ENCODE data around the gene TBC1D21. TPM values are rescaled to one million over a fixed set of nuclear protein-coding genes. Genes with fewer than 3 reads are reported as not detected.

TBC1D21 gene
- total RNA-seq, 1 experiment from 2014 or later, result not detected

DNA sequence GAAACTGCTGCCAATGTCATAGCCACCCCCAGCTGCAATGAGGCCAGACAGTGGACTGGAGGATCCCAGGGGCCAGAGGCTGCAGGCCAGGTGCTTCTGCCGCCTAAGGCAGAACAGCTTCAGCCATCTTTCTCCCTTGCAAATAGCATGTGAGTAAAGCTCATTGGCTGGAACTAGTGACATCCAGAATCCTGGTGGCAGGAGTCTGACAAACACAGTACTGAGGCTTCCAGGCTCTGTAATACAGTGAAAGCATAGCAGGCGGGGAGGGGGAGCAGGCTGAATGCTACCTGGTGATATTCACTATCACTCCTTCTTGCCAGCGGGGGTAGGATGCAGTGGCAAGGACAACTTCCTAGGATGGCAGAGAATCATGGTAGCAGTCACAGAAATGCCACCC lies 36.5 kb upstream of the TBC1D21 start:
- Mint-ChIP-seq H3K9me3 (no peaks in the 10 kb centered on the region), H3K36me3 (ENCODE audit: insufficient read depth in 1 of 3, low read depth in 3 of 3) (no peaks in the 10 kb centered on the region), H3K4me3 (no peak overlapping the region), H3K27me3 (ENCODE audit: low read depth) (peaks cover 27% of the 10 kb centered on the region), H3K4me1 (peaks cover 7 to 9% of the 10 kb centered on the region in 2 experiments), H3K27ac (no peak overlapping the region)
- H4K5ac ChIP-seq (ENCODE audit: insufficient read length, low read depth, low read length), result no peak overlapping the region
- H3T11ph ChIP-seq (ENCODE audit: low read length), result no peak overlapping the region
- no peak overlapping the region for H3K23ac ChIP-seq (ENCODE audit: insufficient read length, low read depth, low read length)
- no peak overlapping the region for H4K8ac ChIP-seq (replicated peaks; ENCODE audit: insufficient read length, low read depth, low read length)
- H3K56ac ChIP-seq (ENCODE audit: insufficient read length, low read depth, low read length), result no peak overlapping the region
- H2BK15ac ChIP-seq (ENCODE audit: low read depth, low read length), result no peak overlapping the region
- no peak overlapping the region for H3K14ac ChIP-seq (ENCODE audit: insufficient read depth, low read length)
- WGBS (ENCODE audit: extremely low coverage, insufficient read length, low lambda C conversion rate), result no CpG with 5 or more reads among the region's 3 CpGs
- H3K23me2 ChIP-seq (ENCODE audit: insufficient read length, low read depth, low read length, poor library complexity, severe bottlenecking), result no peaks in the 10 kb centered on the region
- no peak overlapping the region for H3K4ac ChIP-seq (ENCODE audit: low read depth, low read length)
- no peak overlapping the region for H2BK120ac ChIP-seq (ENCODE audit: low read depth, low read length, poor library complexity, severe bottlenecking)
- no peaks in the 10 kb centered on the region for H3K79me2 ChIP-seq (ENCODE audit: insufficient read depth, low read length)
- H3K9me3 ChIP-seq (ENCODE audit: control insufficient read depth, low read depth, low read length), result no peaks in the 10 kb centered on the region
- H3K4me1 ChIP-seq (ENCODE audit: insufficient read depth, low read length), result no peaks in the 10 kb centered on the region
- H2AK5ac ChIP-seq (ENCODE audit: insufficient read length, low read length), result no peak overlapping the region
- no peaks in the 10 kb centered on the region for H3K27me3 ChIP-seq (ENCODE audit: insufficient read depth, low read length)
- TF ChIP-seq, protein P1, sequence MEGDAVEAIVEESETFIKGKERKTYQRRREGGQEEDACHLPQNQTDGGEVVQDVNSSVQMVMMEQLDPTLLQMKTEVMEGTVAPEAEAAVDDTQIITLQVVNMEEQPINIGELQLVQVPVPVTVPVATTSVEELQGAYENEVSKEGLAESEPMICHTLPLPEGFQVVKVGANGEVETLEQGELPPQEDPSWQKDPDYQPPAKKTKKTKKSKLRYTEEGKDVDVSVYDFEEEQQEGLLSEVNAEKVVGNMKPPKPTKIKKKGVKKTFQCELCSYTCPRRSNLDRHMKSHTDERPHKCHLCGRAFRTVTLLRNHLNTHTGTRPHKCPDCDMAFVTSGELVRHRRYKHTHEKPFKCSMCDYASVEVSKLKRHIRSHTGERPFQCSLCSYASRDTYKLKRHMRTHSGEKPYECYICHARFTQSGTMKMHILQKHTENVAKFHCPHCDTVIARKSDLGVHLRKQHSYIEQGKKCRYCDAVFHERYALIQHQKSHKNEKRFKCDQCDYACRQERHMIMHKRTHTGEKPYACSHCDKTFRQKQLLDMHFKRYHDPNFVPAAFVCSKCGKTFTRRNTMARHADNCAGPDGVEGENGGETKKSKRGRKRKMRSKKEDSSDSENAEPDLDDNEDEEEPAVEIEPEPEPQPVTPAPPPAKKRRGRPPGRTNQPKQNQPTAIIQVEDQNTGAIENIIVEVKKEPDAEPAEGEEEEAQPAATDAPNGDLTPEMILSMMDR (conservative IDR thresholded peaks at IDR 0.05), result no peak
- H4K20me1 ChIP-seq (ENCODE audit: control insufficient read depth, insufficient read depth, insufficient read length), result peaks cover 2% of the 10 kb centered on the region
- no peak overlapping the region for H3K27ac ChIP-seq (ENCODE audit: insufficient read length, low read depth, low read length)
- H2BK20ac ChIP-seq (ENCODE audit: low read depth, low read length, poor library complexity, severe bottlenecking), result no peak overlapping the region
- no peak overlapping the region for H2BK12ac ChIP-seq (ENCODE audit: insufficient read length, low read depth, low read length)
- no peak overlapping the region for H4K91ac ChIP-seq (ENCODE audit: insufficient read length, low read depth, low read length)
- H3K79me1 ChIP-seq (ENCODE audit: insufficient read depth, low read depth, low read length, poor library complexity, severe bottlenecking), result no peaks in the 10 kb centered on the region
- no peak overlapping the region for H2AFZ ChIP-seq (ENCODE audit: low read length)
- H3K4me2 ChIP-seq (ENCODE audit: insufficient read depth, insufficient read length, low read length), result no peak overlapping the region
- DNase-seq, result no peak
- no peak overlapping the region for H3K9ac ChIP-seq (ENCODE audit: extremely low read depth, insufficient read length, low read length)
- no peak overlapping the region for H3K18ac ChIP-seq (ENCODE audit: insufficient read length, low read depth, low read length)
- no peak overlapping the region for H2BK5ac ChIP-seq (ENCODE audit: insufficient read length, low read length)

All from H9 (cell line).